NCI-H128 (cell line): ENCODE results near the gene CDK14.
A peak's percentile ranks its signal among the peaks of the same experiment; 100 is the strongest.

Source experiments
- DNase-seq: peaks from one replicate; lab custom pipeline; 2025; ENCODE audit not compliant: unreplicated experiment; lab: John Stamatoyannopoulos, UW

CDK14 gene

GRCh38 chr7:90596671-90597562, 796 bp downstream of the CDK14 start:
- no peak for DNase-seq

DNA sequence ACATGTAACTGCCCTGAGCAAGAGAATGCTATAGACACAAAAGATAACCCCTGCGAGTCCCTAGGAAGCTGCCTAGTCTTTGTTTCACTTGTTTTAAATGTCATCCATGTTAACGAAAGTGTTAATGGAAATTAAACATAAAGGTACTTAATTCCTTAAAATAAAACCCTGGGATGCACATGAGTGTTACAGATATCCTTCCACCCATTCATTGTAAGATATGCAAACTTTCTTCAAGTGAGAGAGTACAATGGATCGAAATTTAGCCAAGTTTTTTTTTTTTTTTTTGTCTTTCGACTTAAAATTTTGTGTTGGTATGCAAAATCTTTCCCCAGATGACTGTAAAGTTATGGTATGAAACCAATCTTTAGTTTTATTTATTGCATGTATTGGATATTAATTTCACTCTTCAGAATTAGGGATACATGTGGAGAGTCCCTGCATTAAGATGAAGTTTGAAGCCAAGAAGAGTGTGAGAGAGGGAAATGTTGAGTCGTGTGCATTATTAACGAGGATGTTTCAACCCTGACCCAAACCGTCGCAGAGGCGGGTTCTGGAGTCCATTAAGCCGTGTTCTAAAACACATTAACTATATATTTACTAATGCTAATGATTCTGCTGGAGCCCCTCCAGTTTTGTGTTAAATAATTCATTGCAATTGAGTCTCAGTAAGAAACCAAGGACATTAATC, 1.6 kb downstream of the CDK14 start:
- DNase-seq = no peak

GRCh38 chr7:90599038-90599437, 2.9 kb downstream of the CDK14 start:
- DNase-seq = no peak

DNA sequence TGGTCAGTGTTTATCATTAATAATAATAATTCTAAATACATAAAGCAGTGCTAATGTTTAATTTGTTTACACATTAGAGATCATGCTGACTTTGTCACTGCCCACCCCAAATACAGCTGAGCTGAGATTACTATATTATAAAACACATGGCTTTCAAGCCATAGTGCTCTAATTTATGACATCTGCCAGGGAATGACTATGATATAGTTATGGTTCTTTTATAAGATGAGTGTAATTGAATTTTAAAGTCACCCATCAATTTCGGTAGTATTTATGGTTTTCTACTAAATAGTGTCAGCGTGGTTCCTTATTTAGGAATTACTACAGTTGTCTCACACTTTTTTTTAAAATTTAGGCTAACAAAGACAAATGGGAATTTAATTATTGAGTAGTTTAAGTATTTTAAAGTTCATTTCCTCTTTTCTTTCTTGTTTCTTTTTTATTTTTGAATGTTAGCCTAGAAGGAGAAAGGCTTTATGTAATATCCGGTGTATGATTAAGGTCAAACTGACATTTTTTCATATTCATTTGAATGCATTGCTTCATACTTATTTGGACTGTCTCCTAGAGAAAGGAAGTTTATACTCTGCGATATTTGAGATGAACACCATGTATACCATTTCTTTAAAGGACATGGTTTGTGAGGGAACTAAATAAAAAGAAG, 3.9 kb downstream of the CDK14 start:
- no peak for DNase-seq

DNA sequence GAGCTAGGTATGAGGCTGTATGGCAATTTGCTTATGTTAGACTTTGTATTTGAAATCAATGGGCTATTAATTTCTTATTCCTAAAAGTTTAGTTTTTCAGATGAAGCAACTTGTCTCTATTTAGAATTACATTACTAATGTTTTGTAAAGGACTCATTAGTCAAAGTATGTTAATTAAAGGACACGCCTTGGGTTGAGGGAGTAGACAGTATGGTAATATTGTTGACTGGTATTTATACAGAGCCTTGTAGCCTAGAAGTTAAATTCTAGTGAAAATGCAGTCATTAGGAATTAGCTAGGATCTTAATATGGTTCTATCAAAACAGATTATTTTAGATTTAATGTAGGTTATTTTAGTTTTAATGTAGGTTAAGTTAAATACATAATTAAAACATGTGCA, 6.2 kb downstream of the CDK14 start:
- no peak for DNase-seq

DNA sequence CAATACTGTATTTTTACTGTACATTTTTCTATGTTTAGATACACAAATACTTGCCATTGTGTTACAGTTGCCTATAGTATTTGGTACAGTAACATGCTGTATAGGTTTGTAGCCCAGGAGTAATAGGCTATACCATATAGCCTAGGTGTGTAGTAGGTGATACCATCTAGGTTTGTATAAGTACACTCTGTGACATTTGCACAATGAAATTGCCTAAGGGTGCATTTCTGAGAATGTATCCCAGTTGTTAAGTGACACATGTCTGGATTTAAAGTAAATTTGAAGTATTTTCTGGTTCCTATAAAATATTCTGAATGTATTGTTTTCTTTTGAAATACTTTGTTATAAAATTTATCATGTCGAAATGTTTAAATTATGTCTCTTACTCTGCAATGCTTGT, 7.2 kb downstream of the CDK14 start:
- no peak for DNase-seq

DNA sequence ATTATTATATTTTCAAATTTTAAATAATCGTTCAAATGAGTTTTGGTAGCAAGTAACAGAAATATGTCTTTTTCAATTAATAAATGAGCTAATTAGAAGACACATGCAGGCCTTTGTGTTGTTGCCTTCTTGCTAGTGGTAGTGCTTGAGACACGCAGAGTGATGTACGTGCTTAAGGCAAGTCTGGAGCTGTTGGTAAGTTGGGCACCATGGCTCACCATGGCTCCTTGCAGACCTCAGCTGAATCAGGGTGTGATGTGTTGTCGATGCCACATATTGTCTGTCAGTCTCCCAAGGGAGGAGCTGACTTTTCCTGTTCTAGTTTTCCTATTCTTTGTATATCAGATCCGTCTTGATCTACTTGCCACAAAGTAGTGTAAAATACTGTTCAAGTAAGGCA, 8.3 kb downstream of the CDK14 start:
- no peak for DNase-seq

- DNase-seq = no peak
These were observed 8.9 kb downstream of the CDK14 start for GRCh38 chr7:90605055-90605454.

DNA sequence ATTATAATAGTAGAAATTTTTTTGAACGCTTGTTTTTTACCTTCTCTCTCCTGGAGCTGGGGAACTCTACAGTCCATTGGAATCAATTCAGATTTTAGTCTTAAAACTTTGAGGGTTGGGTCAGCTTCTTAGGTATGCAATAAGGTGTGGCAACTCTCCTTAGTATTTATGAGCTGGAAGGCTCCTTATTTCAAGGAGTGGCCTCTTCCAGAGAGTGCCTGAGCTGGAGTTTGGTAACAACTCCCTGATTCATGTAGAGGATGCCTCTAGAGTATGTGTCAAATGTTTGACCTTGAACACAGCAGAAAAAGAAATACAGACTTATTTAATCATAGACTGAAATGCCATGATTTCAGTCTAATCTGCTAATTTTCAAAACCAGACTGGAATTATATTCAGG, 11.1 kb downstream of the CDK14 start:
- DNase-seq = no peak

GRCh38 chr7:90610105-90610504, 14.0 kb downstream of the CDK14 start:
- DNase-seq = no peak

- DNase-seq = no peak
These were observed 15.0 kb downstream of the CDK14 start for GRCh38 chr7:90611115-90611514.

- DNase-seq = no peak
These were observed 17.0 kb downstream of the CDK14 start for GRCh38 chr7:90613088-90613498.

DNA sequence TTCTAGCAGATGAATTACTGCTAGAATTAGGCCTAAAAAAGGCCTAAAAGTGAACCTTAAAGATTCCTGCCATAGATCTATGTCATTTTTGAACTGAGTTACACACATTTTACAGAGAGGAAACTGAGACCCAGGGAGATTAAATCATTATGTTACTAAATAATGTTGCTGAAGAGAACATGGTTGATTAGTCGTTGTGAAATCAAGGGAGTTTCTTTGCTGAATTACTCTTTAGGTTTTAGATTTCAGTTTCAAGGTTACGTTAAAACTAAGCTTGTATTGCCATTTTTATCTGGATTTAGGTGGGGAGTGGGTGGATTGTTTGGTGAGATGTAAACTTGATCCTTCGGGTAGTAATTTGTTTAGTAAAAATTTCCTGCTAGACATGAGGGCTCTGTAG, 21.3 kb downstream of the CDK14 start:
- no peak for DNase-seq

- DNase-seq = no peak
These were observed 22.8 kb downstream of the CDK14 start for GRCh38 chr7:90618876-90619275.

DNA sequence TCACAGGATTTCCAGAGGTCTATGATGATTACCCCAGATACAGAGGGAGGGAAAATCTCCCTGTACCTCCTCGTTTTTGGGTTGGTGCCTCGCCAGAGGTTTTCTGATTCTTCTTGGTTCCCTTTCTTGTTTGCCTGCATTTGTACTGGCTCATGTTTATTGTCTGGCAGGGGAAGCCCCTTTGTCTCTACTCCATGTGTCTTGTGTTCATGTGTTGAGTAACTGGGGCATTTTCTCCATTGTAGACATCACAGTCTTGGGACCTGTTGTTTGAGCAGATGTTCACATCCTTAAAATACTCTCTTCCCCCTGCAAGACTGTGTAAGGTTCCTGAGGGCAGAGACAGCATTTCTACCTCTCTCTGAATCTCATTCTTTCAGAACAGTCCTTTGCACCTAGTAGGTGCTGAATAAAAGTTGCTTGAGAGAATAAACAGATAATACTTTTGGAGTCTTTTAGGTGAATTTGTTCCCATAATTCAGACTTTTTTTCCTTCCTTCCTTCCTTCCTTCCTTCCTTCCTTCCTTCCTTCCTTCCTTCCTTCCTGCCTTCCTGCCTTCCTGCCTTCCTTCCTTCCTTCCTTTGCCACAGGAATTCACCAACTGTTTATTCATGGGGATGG, 25.1 kb downstream of the CDK14 start:
- no peak for DNase-seq

DNA sequence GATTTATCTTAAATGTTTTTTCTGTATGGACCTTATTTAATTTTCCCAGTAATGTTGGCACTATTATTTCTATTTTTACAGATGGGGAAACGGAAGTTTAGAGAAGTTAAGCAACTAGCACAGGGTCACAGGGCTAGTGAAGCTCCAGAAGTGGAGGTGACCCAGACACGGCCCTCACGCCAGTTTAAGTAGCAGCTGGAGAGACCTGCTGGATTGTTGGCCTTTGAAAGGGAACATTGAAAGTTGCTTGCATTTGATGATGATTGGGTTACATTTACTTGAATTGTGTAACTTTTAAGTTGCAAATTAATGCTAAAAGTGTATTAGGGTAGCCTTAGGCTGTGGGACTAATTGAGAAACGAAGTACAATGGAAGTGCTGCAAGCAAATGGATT, 25.6 kb downstream of the CDK14 start:
- DNase-seq = no peak

DNA sequence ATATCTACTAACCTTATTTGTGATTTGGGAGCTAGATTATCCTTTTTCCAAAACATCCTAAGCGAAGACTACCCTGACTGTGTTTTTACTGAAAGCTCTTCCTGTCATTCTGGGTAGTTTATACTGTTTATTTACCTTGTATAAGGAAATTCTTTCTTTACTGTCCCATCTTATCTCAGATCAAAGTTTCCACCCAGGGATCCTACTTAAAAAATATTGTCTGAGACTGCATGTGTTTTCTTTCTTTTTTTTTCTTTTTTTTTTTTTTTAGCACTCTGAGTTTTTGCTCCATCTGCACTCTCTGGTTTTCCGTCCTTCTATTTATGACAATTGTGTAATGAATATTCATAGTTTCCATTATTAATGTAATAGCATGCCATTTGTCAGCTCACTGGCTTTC, 26.5 kb downstream of the CDK14 start:
- no peak for DNase-seq

- DNase-seq = no peak
These were observed 28.2 kb downstream of the CDK14 start for GRCh38 chr7:90624225-90624911.

DNA sequence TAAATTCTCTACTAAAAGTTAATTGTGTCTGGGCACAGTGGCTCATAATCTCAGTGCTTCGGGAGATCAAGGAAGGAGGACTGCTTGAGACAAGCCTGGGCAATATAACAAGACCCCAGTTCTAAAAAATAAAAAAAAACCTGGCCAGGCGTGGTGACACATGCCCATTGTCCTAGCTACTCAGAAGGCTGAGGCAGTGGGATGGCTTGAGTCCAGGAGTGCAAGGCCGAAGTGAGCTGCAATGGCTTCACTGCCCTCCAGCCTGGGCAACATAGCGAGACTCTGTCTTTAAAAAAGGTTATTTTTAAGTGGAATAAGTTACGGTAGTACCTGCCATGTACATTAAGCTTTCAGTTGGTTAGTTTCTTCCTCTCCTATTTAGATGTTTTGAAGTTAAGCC, 28.9 kb downstream of the CDK14 start:
- DNase-seq = no peak

DNA sequence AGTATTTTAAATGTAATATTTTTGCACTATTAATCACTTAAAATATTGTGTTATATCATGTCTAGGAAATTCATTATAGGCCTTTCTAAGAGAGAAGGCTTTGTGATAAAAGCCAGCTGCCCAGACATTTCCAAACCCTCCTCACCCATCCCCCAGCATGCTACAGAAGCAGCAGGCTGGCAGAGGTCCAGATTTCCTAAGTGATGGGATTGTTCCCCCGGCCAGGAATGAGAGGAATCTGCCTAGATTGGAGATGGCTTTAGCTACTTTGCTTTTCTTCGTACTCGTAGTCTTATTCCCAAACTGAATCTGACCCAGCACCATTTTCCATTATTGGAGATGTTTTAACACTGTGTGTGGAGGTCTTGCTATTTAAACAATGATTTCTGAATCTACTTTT, 29.4 kb downstream of the CDK14 start:
- peak; percentile 8 for DNase-seq

DNA sequence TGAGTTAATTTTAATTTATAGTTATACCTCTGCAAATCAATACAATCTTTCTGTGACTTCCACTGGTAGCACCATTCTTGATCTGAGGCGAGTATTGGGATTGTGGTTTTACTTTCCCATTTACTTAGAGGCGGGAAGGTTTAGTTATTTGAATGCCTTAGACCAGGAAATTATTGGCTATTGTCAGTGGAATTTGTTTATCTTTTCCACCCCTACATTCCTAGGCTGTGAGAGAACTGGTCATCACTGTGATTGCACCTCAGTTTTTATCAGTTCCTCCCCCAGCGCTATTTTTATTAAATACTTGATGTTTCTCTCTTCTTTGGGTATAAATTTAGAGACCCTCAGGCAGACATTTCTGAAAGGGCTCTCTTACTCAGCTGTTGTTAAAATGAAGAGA, 29.9 kb downstream of the CDK14 start:
- DNase-seq = no peak
